GM13976 (cell line): ENCODE measurements around the gene CDKN2B-AS1.

Source experiments
- DNase-seq: peaks from one replicate; pipeline ENCODE4 v3.0.0; 2012; ENCODE audit warnings: low spot score
- in situ Hi-C: fragments of 300-500 bp; cut with MboI; formaldehyde crosslinking; loops from one replicate; pipeline ENCODE4 v1.12.0; 2022; ENCODE audit warnings: low sequenced_read_pairs, mixed read lengths, inconsistent platforms; ENCODE audit not compliant: unreplicated experiment
- TF ChIP-seq, protein P1 (sequence below): IDR thresholded peaks from 2 replicates; pipeline ENCODE4 v1.5.1; 2012; ENCODE audit warnings: borderline replicate concordance, mild to moderate bottlenecking; ENCODE audit not compliant: insufficient read depth; ENCODE audit errors: extremely low read depth, missing control alignments, control extremely low read depth

The CDKN2B-AS1 gene

DNA sequence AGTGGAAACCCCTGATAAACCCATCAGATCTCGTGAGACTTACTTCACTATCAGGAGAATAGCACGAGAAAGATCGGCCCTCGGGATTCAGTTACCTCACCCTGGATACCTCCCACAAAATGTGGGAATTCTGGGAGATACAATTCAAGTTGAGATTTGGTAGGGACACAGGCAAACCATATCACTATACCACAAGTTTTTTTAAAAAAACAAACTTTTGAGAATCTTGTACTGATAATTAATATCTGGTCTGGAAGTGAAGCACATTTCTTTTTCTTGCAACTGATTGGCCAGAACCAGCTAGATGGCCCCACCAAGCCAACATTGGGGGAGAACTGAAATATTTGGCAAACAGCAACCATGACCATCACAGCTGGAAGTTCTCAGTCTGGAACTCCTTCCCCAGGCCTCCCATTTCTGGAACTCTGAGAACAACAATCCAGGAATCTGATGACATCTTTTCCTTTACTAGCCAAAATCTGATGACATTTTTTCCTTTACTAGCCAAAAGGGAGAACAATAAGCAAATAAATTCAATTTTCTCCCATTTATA lies 66.3 kb downstream of the CDKN2B-AS1 start:
- in situ Hi-C loops: no loop called here
- TF ChIP-seq, protein P1, sequence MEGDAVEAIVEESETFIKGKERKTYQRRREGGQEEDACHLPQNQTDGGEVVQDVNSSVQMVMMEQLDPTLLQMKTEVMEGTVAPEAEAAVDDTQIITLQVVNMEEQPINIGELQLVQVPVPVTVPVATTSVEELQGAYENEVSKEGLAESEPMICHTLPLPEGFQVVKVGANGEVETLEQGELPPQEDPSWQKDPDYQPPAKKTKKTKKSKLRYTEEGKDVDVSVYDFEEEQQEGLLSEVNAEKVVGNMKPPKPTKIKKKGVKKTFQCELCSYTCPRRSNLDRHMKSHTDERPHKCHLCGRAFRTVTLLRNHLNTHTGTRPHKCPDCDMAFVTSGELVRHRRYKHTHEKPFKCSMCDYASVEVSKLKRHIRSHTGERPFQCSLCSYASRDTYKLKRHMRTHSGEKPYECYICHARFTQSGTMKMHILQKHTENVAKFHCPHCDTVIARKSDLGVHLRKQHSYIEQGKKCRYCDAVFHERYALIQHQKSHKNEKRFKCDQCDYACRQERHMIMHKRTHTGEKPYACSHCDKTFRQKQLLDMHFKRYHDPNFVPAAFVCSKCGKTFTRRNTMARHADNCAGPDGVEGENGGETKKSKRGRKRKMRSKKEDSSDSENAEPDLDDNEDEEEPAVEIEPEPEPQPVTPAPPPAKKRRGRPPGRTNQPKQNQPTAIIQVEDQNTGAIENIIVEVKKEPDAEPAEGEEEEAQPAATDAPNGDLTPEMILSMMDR: no peak
- no peak for DNase-seq

DNA sequence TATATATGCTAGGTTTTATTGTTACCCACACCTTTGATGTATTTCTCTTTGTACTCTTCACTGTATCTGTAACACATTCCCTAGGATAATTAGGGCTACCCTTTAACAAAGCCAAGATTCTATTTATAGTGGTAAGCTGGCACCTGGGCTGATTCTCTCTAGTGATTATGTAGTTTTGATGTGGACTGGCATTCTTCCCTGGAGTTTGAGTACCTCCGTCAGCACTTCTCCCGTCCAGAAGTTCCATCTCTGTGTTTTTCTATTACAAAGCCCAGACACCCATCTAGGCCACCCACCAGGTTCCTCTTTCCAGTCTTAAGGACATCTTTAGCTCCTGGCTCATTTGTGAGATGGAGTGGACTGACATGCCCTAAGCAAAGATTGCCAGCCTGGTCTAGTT lies 70.4 kb downstream of the CDKN2B-AS1 start:
- DNase-seq: no peak
- in situ Hi-C loops: no loop called here
- TF ChIP-seq, protein P1: no peak

DNA sequence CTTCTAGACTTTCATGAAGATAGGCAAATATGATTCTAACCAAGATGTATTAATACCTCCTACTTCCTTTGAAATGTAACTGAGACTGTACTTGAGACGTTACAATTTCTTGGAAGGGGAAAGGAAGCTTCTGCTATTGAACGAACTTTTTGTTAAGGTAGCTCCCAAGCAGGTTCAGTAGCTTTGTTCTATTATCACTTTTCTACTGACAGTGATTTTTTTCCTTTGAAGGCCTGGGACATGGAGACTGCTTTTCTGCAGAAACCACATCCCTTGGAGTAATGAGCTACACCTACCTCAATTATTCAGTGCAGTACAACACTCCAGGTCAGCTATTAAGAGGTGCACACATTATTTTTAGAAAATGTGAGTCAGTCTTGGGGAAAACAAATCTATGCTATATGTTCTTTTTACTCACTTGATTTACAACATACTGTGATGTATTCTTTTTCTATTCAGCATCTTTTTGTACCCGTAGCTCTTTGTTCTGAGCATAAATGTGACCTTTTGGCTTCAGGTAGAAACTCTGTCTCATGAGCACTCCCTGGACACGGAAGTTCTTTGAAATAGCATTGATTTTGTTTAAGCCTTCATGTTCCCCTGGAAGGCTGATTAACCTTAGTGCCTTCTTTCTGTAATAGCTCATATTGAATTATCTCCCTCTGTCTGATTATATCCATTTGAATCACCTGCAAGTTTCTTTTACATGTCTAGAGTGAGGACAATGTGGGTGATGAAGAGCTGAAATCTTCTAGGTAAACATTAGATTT lies 71.0 kb downstream of the CDKN2B-AS1 start:
- TF ChIP-seq, protein P1: no peak
- in situ Hi-C loops: no loop called here
- no peak for DNase-seq

DNA sequence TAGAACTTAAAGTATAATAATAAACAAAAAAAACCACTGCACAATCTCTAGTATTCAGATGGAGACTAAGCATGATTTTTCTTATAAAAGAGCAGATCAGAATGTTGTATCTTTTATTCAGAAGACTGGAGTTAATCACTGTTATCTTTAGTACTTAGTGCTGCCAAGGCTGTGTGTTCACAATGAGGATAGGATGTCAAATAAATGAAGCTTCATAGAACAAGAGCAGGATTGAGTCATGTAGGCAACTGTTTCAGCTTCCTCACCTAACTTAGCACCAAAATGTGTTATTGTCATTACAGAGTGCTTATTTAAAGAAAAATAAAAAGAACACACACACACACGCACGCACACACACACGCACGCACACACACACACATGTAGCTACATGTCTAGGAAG lies 72.6 kb downstream of the CDKN2B-AS1 start:
- in situ Hi-C loops: no loop called here
- no peak for DNase-seq
- TF ChIP-seq, protein P1: no peak

DNA sequence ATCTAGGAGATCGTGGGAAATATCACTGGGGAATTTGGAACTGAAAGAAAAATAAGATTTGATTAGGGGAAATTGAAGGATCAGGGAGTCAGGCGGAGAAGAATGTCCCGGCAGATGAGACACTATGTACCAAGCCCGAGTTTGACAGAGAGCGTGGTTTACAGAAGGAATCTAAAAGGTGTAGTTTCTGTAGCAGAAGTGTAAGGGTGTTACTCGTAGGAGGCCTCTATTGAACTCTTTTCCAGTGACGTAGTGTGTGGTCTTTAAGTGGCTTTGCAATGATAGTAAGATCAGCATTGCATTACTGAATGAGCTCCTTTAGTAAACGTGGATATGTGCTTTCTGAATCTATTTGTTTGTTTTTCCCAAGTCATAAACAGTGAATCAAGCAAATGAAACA lies 73.8 kb downstream of the CDKN2B-AS1 start:
- DNase-seq: no peak
- in situ Hi-C loops: no loop called here
- TF ChIP-seq, protein P1: no peak

DNA sequence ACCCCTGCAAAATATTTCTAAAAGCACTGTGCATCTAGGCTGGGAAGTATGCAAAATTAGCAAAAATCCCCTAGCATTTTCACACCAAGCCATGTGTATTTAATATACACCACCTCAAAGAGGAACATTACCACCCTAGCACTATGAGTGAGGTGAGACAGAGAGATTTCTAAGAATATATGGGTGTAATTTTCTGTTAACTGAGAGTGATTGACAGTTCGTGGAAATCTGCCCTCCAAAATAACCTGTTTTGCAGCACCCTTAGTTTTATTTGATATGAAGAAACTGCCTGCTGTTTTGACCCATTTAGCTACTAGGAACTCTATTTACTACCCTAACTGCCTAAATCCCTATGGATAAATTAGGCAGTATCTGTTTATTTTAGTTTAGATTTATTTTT lies 78.8 kb downstream of the CDKN2B-AS1 start:
- TF ChIP-seq, protein P1: no peak
- no peak for DNase-seq

More for the DNA sequence above, 78.8 kb downstream of the CDKN2B-AS1 start:
- in situ Hi-C loops: no loop called here
